Upper lobe of right lung (tissue), 1 donor: Measurements from ENCODE around the gene VWA5A. TPM values are rescaled to one million over a fixed set of nuclear protein-coding genes. Genes with fewer than 3 reads are reported as not detected.

Experiments
- ATAC-seq: fragments of 200-7000 bp; cut with Tn5 transposase; one replicate; pipeline ENCODE4 v1.9.1; 2020; ENCODE audit warnings: mild to moderate bottlenecking, moderate library complexity
- DNase-seq: peaks from one replicate; pipeline ENCODE4 v3.0.0-alpha.2; 2020
- H3K27ac ChIP-seq: fragments of 200-600 bp; one replicate; pipeline ENCODE4 v1.8.0; 2022
- H3K27me3 ChIP-seq: fragments of 200-600 bp; one replicate; pipeline ENCODE4 v1.8.0; 2022; ENCODE audit warnings: mild to moderate bottlenecking
- H3K36me3 ChIP-seq: fragments of 200-600 bp; one replicate; pipeline ENCODE4 v1.8.0; 2022
- H3K4me1 ChIP-seq: fragments of 200-600 bp; one replicate; pipeline ENCODE4 v1.8.0; 2022
- H3K4me3 ChIP-seq: fragments of 200-600 bp; one replicate; pipeline ENCODE4 v1.8.0; 2022; ENCODE audit warnings: mild to moderate bottlenecking
- H3K9me3 ChIP-seq: fragments of 200-600 bp; one replicate; pipeline ENCODE4 v1.8.0; 2022
- CTCF ChIP-seq: fragments of 200-600 bp; IDR thresholded peaks from one replicate; pipeline ENCODE4 v1.8.0; 2022; ENCODE audit warnings: antibody characterized with exemption
- intact Hi-C: fragments of 100-400 bp; cut with DNase I; formaldehyde crosslinking; loops from one replicate; pipeline ENCODE4 v1.11.0; 2022
- total RNA-seq: library from RNA; stranded (reverse); fragmentation: NEBNext Ultra II Directional; extraction: Animal tissue kit (Norgen Biotek cat#: 25700); gene quantifications from one replicate; pipeline ENCODE4 v1.2.1, GENCODE V29; 2021
- donor health status: DM: no; HTN: yes; CAD: no; lungs with severe emphysema.

VWA5A gene
- total RNA-seq, 1 donor from 2014 or later, result 42.0 TPM

DNA sequence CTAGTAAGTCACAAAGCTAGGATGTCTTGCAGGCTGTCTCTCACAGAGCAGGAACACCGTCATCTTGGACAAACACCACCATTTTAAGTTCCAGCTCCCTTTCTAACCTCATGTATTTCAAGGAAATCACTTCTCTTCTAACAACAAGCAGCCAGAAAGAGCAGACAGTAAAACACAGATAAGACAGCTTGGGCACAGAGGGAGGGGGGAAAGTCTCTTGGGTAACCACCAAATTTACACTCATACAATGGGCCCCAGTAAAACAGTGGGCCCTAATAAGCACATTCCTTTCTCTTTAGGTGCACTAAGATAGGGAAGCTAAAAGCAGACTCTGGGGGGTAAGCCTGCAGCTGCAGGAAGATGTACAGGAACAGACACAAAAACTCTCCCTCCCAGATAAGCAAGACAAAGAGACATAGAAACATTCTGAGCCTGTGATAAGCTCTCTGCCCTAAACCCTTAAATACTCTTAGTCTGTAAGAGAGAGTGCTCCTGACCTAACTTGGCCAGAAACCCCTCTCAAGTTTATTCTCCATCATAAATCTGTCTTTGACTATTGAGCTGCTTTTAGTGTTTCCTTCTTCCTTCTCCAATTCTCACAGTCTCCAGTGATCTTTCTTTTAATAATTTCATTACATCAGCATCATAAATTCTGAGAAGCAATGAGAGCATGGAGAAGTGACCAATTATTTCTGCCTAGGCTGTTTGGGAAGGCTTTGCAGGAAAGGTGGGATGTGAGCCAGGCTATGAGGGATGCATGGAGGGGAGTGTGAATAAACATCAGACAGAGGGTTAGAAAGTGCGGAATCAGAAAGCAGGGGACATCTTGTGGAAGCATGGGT is 75.3 kb downstream of the VWA5A start:
- H3K27ac ChIP-seq, result no peak overlapping the region
- DNase-seq, result no peak
- H3K27me3 ChIP-seq, result no peaks in the 10 kb centered on the region
- ATAC-seq, result no peak
- intact Hi-C loops, result no loop called here
- H3K4me1 ChIP-seq, result no peaks in the 10 kb centered on the region
- no peak for TF ChIP-seq CTCF
- H3K4me3 ChIP-seq, result no peak overlapping the region
- no peaks in the 10 kb centered on the region for H3K36me3 ChIP-seq
- no peaks in the 10 kb centered on the region for H3K9me3 ChIP-seq

GRCh38 chr11:124193221-124194010 is 78.2 kb downstream of the VWA5A start:
- DNase-seq (no peak), ATAC-seq (peak; percentile 27)
- intact Hi-C loops, result no loop called here
- Histone ChIP-seq H3K27ac (no peak overlapping the region), H3K36me3 (no peaks in the 10 kb centered on the region), H3K9me3 (no peaks in the 10 kb centered on the region), H3K27me3 (no peaks in the 10 kb centered on the region), H3K4me1 (no peaks in the 10 kb centered on the region), H3K4me3 (no peak overlapping the region)
- no peak for TF ChIP-seq CTCF

DNA sequence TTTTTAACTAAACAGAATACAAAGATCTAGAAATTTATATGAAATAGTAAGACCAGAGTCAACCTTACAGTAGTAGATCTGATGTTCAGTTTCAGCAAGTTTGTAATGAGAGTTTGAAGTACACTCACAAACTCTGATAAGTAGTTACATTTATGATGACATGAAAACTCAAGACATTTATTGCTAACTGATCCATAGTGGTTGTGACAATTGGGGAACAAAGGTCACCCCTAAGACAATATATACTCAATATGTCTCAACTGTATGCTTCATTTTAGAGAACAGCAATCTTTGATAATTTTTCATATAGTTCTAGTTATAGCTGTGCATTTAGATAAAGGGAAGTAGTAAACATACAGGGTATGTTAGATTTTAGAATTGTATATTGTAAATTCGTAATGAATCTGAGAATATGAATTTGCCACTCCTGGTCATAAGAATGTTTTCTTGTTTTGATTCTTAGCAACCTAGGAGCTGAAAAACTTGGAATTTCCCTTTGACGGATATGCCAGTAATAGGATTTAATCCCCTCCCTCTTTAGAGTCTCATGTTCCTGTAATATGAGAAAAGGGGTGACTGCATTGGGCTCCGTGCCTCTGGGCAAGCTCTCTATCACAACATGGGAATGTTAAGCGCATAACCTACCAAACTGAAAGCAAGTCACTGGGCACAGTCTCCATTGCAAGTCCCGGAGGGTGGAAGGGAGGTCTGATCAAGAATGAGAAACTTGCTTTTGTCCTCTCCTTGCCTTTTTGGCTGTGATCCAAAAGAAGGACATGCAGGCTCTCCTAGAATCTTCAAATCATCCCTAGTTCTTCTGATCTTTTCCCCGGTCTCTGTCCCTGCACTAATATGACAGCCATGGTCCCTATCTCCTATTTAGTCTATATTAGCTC is 79.3 kb downstream of the VWA5A start:
- Histone ChIP-seq H3K4me1 (no peaks in the 10 kb centered on the region), H3K27ac (peak overlapping the region; percentile 64), H3K36me3 (no peaks in the 10 kb centered on the region), H3K9me3 (no peaks in the 10 kb centered on the region), H3K4me3 (no peak overlapping the region), H3K27me3 (no peaks in the 10 kb centered on the region)
- intact Hi-C loops, result no loop called here
- ATAC-seq, result peak; percentile 33
- DNase-seq, result no peak
- TF ChIP-seq CTCF, result no peak

DNA sequence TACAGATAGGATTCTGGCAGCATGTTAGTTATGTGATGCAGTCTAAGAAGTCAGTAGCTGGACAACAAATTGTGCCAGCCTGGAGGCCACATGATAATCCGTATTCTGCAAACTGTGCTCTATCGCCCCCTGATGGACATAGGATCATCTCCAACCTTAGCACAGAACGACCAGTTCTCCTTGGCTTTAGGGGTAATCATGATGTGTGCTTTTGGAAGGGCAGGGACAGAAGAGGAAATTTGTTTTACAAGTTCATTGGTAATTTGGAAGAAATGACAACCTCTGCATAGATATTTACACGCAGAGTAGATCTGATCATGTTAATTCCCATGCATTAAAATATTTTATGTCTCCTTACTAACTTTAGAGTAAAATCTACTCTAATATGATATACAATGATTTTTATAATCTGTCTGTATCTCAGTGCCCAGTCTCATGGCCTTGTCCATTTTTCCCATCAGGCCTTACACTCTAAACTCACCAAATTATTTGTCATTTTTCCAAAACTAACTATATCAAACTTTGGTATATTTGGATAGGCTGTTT is 80.0 kb downstream of the VWA5A start:
- Histone ChIP-seq H3K4me1 (no peaks in the 10 kb centered on the region), H3K4me3 (no peak overlapping the region), H3K27me3 (no peaks in the 10 kb centered on the region), H3K9me3 (no peaks in the 10 kb centered on the region), H3K36me3 (no peaks in the 10 kb centered on the region), H3K27ac (no peak overlapping the region)
- TF ChIP-seq CTCF, result peak; percentile 65
- peak; percentile 94 for ATAC-seq
- intact Hi-C loops, result no loop called here
- DNase-seq, result no peak

Other genes starting within 250 kb of the VWA5A start
- not detected for gene TMEM225, start 229.8 kb upstream of the VWA5A start, total RNA-seq
- not detected for gene OR8D4, start 213.3 kb upstream of the VWA5A start, total RNA-seq
- gene OR4D5, start 175.8 kb upstream of the VWA5A start, total RNA-seq, result not detected
- gene OR6T1, start 171.6 kb upstream of the VWA5A start, total RNA-seq, result not detected
- gene OR10S1, start 137.7 kb upstream of the VWA5A start, total RNA-seq, result not detected
- not detected for gene OR10G6, start 120.3 kb upstream of the VWA5A start, total RNA-seq
- gene OR10G4, start 102.5 kb upstream of the VWA5A start, total RNA-seq, result not detected
- not detected for gene OR10G9, start 92.4 kb upstream of the VWA5A start, total RNA-seq
- gene OR10G8, start 88.7 kb upstream of the VWA5A start, total RNA-seq, result not detected
- gene OR10G7, start 74.1 kb upstream of the VWA5A start, total RNA-seq, result not detected
- gene OR10D3, start 67.9 kb downstream of the VWA5A start, total RNA-seq, result not detected
- not detected for gene OR8G1, start 125.6 kb downstream of the VWA5A start, total RNA-seq
- gene OR8G5, start 140.9 kb downstream of the VWA5A start, total RNA-seq, result 0.58 TPM
- not detected for gene OR8D1, start 198.5 kb downstream of the VWA5A start, total RNA-seq
- gene OR8D2, start 204.7 kb downstream of the VWA5A start, total RNA-seq, result not detected